Kidney (tissue), 14 donors: ENCODE data around the gene RER1. TPM values are rescaled to one million over a fixed set of nuclear protein-coding genes. Genes with fewer than 3 reads are reported as not detected.

Experiments
- DNase-seq, 5 donors: peaks; one replicate each; pipeline ENCODE4 v3.0.0-alpha.2; 2013 to 2020
- FAIRE-seq: peaks from 2 replicates; lab custom pipeline; 2012; peaks lifted over from hg19 to GRCh38; lab: Jason Lieb, UNC
- H3K27ac ChIP-seq, 2 donors: one replicate each; pipeline ENCODE4 v1.7.0; 2013; ENCODE audit warnings: low read depth in 2 of 2, low read length in 2 of 2, inconsistent platforms in 1 of 2
- H3K27me3 ChIP-seq: one replicate; pipeline ENCODE4 v1.7.1; 2013; ENCODE audit warnings: low read length, inconsistent platforms; ENCODE audit not compliant: control insufficient read depth, insufficient read depth
- H3K36me3 ChIP-seq, 3 donors: one replicate each; pipeline versions ENCODE4 v1.7.0 to v1.7.1; 2013; ENCODE audit warnings: low read length in 3 of 3, control low read depth in 1 of 3, inconsistent platforms in 1 of 3; ENCODE audit not compliant: insufficient read depth in 3 of 3, control insufficient read depth in 2 of 3
- H3K4me1 ChIP-seq, 3 donors: one replicate each; pipeline versions ENCODE4 v1.7.0 to v1.7.1; 2013; ENCODE audit warnings: low read length in 3 of 3, inconsistent platforms in 1 of 3, low read depth in 1 of 3; ENCODE audit not compliant: control insufficient read depth in 2 of 3, insufficient read depth in 2 of 3
- H3K4me3 ChIP-seq, 3 donors: one replicate each; pipeline versions ENCODE4 v1.7.0 to v1.8.1; 2013; ENCODE audit warnings: low read length in 3 of 3, control low read depth in 1 of 3, inconsistent platforms in 1 of 3
- H3K9ac ChIP-seq, 3 donors: one replicate each; pipeline versions ENCODE4 v1.7.0 to v1.7.1; 2013; ENCODE audit warnings: low read length in 3 of 3, control low read depth in 1 of 3, inconsistent platforms in 1 of 3
- H3K9me3 ChIP-seq, 3 donors: one replicate each; pipeline versions ENCODE4 v1.7.0 to v1.7.1; 2013; ENCODE audit warnings: low read length in 3 of 3, control low read depth in 1 of 3, inconsistent platforms in 1 of 3; ENCODE audit not compliant: control insufficient read depth in 2 of 3, insufficient read depth in 1 of 3
- intact Hi-C: fragments of 100-400 bp; cut with DNase I; formaldehyde crosslinking; loops from one replicate; pipeline ENCODE4 v1.11.1; 2022
- polyA plus RNA-seq: library from polyadenylated mRNA; stranded (reverse); fragments of 350-450 nt; fragmentation: Illumina TruSeq; extraction: RNeasy Lipid Tissue Mini Kit (QIAGEN cat#74804); gene quantifications from one replicate; pipeline ENCODE4 v1.2.3, GENCODE V29; 2014; ENCODE audit warnings: low read depth, low replicate concordance; ENCODE audit not compliant: insufficient read depth
- total RNA-seq: library from RNA; stranded (reverse); fragmentation: NEBNext Ultra II Directional; extraction: Animal tissue kit (Norgen Biotek cat#: 25700); gene quantifications from one replicate; pipeline ENCODE4 v1.2.1, GENCODE V29; 2021
- TF ChIP-seq, protein P1 (sequence below): IDR thresholded peaks from 3 replicates; pipeline ENCODE4 v1.5.1; 2012; ENCODE audit warnings: mild to moderate bottlenecking, moderate library complexity, borderline replicate concordance; ENCODE audit not compliant: insufficient read depth; ENCODE audit errors: extremely low read depth
- donor health status: control.
- donor health status: control.
- donor health status: control.
- donor health status: control.
- donor health status: control.
- donor health status: DM: yes; HTN: yes; CAD: no.
- donor health status: Normal renal cell carcinoma (clear cell type).

The RER1 gene
- total and polyA plus RNA-seq, 2 donors from 2014 or later = 158 to 162 TPM

DNA sequence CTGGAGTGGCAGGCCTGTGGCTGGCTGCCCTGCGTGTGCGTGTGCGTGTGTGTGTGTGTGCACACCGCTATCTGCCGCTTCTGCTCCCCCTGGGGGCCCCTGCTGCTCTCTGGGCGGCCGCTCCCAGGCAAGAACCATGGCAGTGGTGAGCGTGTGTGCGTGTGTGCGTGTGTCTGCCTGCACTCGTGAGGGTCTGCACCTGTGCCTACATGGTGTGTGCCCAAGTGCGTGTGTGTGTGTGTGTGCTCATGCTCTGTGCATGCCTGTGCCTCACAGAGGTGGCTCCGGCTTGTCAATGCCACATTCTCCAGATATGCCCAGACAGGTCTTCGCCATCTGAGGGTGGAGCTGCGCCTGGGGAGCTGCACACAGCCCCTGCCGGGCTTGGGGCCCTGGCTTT, 39.5 kb downstream of the RER1 start:
- intact Hi-C loops = no loop called here
- TF ChIP-seq, protein P1, sequence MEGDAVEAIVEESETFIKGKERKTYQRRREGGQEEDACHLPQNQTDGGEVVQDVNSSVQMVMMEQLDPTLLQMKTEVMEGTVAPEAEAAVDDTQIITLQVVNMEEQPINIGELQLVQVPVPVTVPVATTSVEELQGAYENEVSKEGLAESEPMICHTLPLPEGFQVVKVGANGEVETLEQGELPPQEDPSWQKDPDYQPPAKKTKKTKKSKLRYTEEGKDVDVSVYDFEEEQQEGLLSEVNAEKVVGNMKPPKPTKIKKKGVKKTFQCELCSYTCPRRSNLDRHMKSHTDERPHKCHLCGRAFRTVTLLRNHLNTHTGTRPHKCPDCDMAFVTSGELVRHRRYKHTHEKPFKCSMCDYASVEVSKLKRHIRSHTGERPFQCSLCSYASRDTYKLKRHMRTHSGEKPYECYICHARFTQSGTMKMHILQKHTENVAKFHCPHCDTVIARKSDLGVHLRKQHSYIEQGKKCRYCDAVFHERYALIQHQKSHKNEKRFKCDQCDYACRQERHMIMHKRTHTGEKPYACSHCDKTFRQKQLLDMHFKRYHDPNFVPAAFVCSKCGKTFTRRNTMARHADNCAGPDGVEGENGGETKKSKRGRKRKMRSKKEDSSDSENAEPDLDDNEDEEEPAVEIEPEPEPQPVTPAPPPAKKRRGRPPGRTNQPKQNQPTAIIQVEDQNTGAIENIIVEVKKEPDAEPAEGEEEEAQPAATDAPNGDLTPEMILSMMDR = no peak
- no peaks in the 10 kb centered on the region for H3K27me3 ChIP-seq

DNA sequence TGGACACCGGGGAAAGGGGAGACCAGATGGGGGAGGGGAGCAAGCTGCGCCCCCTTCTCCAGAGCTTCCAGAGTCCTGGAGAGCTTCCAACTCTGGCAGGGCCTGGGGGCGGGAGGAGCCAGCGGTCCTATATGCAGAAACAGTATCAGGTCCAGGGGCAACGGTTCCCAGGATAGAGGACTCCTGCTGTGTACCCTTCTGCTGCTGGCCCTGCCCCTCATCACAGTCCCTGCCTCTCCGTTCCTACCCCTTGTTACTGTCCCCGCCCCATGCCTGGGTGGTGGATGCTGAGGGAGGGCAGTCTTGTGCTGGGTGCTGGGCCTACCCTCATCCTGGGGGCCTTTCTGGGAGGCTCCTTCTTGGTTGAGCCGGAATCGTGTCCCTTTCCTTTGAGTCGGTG, 39.9 kb downstream of the RER1 start:
- DNase-seq = no peak
- intact Hi-C loops = no loop called here
- TF ChIP-seq, protein P1 = no peak
- no peaks in the 10 kb centered on the region for H3K36me3 ChIP-seq
- H3K9ac ChIP-seq = no peak overlapping the region
- no peak overlapping the region for H3K4me3 ChIP-seq
- H3K27ac ChIP-seq = no peak overlapping the region
- H3K27me3 ChIP-seq = no peaks in the 10 kb centered on the region
- no peaks in the 10 kb centered on the region for H3K4me1 ChIP-seq
- H3K9me3 ChIP-seq = no peaks in the 10 kb centered on the region
- FAIRE-seq = no peak

More for the DNA sequence above, 39.5 kb downstream of the RER1 start:
- Histone ChIP-seq H3K4me3 (no peak overlapping the region), H3K9ac (no peak overlapping the region), H3K27ac (no peak overlapping the region), H3K36me3 (no peaks in the 10 kb centered on the region), H3K9me3 (no peaks in the 10 kb centered on the region), H3K4me1 (no peaks in the 10 kb centered on the region)
- no peak for FAIRE-seq
- peak in 1 of 5 donors; percentile 33 for DNase-seq

DNA sequence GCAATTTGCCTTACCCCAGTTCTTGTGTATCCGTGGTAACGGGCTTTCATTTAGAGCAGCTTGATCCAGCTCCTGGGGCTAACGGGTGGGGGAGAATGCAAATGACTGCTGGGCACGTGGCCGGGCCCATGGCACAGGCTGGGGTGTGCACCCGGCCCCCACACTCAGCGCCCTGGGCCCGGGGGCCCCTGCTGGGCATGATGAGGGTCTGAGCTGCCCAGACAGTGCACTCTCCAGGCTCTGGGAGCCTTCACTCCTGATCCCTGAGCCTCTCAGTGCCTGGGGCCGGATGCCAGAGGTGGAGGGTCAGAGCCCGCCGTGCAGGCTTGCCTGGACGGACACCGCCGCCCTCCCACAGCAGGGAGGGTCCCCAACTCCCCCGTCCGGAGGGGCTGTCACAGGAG, 40.8 kb downstream of the RER1 start:
- intact Hi-C loops = no loop called here
- FAIRE-seq (no peak), DNase-seq (no peak)
- H3K9ac ChIP-seq = no peak overlapping the region
- H3K27me3 ChIP-seq = no peaks in the 10 kb centered on the region
- H3K27ac ChIP-seq = no peak overlapping the region
- no peaks in the 10 kb centered on the region for H3K4me1 ChIP-seq
- H3K9me3 ChIP-seq = no peaks in the 10 kb centered on the region
- no peak overlapping the region for H3K4me3 ChIP-seq
- TF ChIP-seq, protein P1 = no peak
- H3K36me3 ChIP-seq = no peaks in the 10 kb centered on the region

DNA sequence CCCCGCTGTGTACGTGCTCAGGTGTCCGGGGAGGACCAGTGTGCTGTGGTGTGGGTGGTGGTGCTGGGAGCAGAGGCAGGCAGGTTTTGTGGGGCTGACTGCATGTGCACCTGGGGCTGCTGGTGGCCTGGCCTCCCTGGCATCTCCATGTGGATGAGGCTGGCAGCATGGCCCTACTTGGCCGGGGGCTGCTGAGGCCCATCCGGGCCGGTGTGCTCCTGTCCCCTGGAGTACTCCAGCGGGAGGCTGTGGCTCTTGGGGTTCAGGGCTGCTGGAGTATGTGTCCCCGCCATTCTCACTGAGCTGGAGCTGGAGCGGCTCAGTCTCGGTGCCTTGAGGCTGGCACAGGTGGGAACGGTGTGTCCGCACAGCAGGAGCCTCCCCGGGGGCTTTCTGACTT, 41.6 kb downstream of the RER1 start:
- H3K4me1 ChIP-seq = no peaks in the 10 kb centered on the region
- no peak overlapping the region for H3K27ac ChIP-seq
- no peaks in the 10 kb centered on the region for H3K36me3 ChIP-seq
- no peaks in the 10 kb centered on the region for H3K27me3 ChIP-seq
- H3K9me3 ChIP-seq = no peaks in the 10 kb centered on the region
- intact Hi-C loops = no loop called here
- DNase-seq = no peak
- H3K4me3 ChIP-seq = no peak overlapping the region
- H3K9ac ChIP-seq = no peak overlapping the region
- no peak for FAIRE-seq
- TF ChIP-seq, protein P1 = no peak
